ENCODE results near the gene KLRB1.

The KLRB1 gene

DNA sequence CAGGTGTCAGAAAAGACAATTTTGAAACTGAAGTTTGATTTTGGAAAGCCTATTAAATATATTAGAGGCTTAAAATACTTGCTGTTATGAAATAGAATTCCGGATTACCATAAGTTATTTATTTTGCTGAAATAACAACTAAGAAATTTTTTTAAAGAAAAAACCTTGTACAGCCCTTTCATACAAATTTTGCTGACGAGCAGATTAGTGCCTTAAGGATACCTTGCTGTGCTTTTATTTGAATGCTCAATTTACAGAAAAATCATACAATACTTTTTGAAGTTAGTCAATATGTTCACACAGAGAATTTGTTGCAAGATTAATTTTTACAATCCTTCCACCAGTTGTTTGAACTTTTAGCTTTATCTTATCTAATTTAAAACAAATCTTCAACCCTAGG lies 32.3 kb upstream of the KLRB1 start:
- TF ChIP-seq, protein P1, sequence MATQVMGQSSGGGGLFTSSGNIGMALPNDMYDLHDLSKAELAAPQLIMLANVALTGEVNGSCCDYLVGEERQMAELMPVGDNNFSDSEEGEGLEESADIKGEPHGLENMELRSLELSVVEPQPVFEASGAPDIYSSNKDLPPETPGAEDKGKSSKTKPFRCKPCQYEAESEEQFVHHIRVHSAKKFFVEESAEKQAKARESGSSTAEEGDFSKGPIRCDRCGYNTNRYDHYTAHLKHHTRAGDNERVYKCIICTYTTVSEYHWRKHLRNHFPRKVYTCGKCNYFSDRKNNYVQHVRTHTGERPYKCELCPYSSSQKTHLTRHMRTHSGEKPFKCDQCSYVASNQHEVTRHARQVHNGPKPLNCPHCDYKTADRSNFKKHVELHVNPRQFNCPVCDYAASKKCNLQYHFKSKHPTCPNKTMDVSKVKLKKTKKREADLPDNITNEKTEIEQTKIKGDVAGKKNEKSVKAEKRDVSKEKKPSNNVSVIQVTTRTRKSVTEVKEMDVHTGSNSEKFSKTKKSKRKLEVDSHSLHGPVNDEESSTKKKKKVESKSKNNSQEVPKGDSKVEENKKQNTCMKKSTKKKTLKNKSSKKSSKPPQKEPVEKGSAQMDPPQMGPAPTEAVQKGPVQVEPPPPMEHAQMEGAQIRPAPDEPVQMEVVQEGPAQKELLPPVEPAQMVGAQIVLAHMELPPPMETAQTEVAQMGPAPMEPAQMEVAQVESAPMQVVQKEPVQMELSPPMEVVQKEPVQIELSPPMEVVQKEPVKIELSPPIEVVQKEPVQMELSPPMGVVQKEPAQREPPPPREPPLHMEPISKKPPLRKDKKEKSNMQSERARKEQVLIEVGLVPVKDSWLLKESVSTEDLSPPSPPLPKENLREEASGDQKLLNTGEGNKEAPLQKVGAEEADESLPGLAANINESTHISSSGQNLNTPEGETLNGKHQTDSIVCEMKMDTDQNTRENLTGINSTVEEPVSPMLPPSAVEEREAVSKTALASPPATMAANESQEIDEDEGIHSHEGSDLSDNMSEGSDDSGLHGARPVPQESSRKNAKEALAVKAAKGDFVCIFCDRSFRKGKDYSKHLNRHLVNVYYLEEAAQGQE (IDR thresholded peaks at IDR 0.05; ENCODE audit: insufficient read depth in 1 of 2, low read depth in 2 of 2, low read length in 2 of 2): no peak
- TF ChIP-seq TAF1 (IDR thresholded peaks at IDR 0.05; ENCODE audit: borderline replicate concordance, insufficient read depth, low read length): no peak
- no peak for TF ChIP-seq SIN3A (IDR thresholded peaks at IDR 0.05; ENCODE audit: borderline replicate concordance, insufficient read depth, low read length)
- TF ChIP-seq POLR2AphosphoS5 (IDR thresholded peaks at IDR 0.05; ENCODE audit: low read depth, low read length): no peak
- no peak for TF ChIP-seq FOXP2 (optimal IDR thresholded peaks at IDR 0.05; ENCODE audit: borderline replicate concordance, extremely low read depth, extremely low read length, insufficient read depth)

DNA sequence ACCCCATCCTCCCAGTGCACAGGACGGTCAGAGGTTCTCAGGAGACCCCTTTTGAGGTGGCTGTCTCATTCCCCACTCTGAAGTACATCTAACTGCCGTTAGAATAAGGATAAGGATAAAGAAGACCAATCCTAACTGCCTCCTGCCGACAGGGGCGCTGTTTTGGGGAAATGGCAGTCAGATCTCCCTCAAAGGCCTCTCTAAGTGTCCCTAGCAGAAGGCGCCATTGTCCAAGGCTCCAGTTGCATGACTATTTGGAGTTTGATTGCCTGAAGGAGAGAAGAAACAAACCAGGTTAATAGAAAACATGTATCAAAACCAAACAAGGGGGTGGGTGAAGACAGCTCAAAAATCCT lies 29.1 kb upstream of the KLRB1 start:
- TF ChIP-seq, protein P1 (IDR thresholded peaks at IDR 0.05; ENCODE audit: insufficient read depth in 1 of 2, low read depth in 2 of 2, low read length in 2 of 2): no peak
- TF ChIP-seq FOXP2 (optimal IDR thresholded peaks at IDR 0.05; ENCODE audit: borderline replicate concordance, extremely low read depth, extremely low read length, insufficient read depth) (no peak), SIN3A (IDR thresholded peaks at IDR 0.05; ENCODE audit: borderline replicate concordance, insufficient read depth, low read length) (no peak), TAF1 (IDR thresholded peaks at IDR 0.05; ENCODE audit: borderline replicate concordance, insufficient read depth, low read length) (no peak), POLR2AphosphoS5 (IDR thresholded peaks at IDR 0.05; ENCODE audit: low read depth, low read length) (no peak)

DNA sequence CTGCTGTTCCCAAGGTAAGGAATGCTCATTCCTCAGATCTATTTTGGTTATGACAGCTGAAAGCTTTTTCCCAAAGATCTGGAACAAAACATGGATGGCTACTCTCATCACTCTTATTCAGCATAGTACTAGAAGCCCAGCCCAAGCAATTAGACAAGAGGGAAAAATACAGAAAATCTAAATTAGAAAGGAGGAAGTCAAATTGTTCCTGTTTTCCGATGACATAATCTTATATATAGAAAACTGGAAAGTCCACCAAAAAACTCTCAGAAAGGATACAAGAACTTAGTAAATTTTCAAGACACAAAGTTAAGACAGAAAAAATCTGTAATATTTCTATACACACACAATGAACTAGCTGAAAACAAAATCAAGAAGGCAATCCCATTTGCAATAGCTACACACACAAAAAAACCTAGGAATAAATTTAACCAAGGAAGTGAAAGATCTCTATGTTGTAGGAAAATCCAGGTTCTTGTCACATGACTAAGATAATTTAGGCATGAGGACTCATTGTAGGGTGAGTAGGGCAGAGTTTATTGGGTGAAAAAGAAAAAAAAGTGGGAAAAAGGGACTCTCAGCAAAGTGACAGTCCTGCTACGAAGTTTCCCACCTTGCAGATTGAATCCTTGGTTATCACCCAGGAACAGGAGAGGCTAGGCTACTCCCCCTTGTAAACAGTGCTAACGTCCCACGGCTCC lies 28.6 kb upstream of the KLRB1 start:
- TF ChIP-seq, protein P1 (IDR thresholded peaks at IDR 0.05; ENCODE audit: insufficient read depth in 1 of 2, low read depth in 2 of 2, low read length in 2 of 2): no peak
- TF ChIP-seq POLR2AphosphoS5 (IDR thresholded peaks at IDR 0.05; ENCODE audit: low read depth, low read length): no peak
- no peak for TF ChIP-seq TAF1 (IDR thresholded peaks at IDR 0.05; ENCODE audit: borderline replicate concordance, insufficient read depth, low read length)
- no peak for TF ChIP-seq FOXP2 (optimal IDR thresholded peaks at IDR 0.05; ENCODE audit: borderline replicate concordance, extremely low read depth, extremely low read length, insufficient read depth)
- TF ChIP-seq SIN3A (IDR thresholded peaks at IDR 0.05; ENCODE audit: borderline replicate concordance, insufficient read depth, low read length): no peak

DNA sequence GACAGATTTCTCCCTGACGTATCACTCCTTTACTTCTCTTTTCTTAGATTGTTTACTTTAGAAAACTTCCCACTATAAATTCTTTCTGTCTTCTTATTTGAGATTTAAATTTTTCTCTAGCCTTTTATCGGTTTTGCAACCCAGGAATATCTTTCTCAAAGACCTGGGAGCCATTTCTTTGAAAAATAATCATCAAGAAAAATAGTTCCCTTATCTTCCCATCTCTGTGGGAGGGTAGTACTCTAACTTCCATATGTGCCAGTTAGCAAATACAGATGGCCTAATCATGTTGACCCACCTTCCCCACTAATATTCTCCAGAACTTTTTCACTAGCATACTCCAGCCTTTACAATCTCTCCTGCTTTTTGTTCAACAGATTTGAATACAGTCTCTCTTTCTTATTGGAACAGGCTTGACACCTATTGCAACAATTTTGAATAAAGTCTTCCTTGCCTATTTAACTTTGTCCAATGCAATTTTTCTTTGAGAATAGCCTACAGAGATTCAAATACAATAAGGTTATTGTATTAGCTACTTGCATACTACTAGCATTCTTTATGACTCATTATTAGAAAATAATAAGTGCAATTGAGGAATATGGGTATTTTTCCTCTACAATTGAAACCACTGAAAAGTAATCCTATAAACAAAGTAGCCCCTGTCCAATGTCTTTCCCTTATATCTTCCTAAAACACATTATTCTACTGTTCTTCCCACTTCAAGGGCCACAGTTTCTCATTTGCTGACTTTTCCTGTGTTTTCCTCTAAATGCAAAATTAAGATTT lies 27.4 kb upstream of the KLRB1 start:
- TF ChIP-seq TAF1 (IDR thresholded peaks at IDR 0.05; ENCODE audit: borderline replicate concordance, insufficient read depth, low read length) (no peak), SIN3A (IDR thresholded peaks at IDR 0.05; ENCODE audit: borderline replicate concordance, insufficient read depth, low read length) (no peak), FOXP2 (optimal IDR thresholded peaks at IDR 0.05; ENCODE audit: borderline replicate concordance, extremely low read depth, extremely low read length, insufficient read depth) (no peak), POLR2AphosphoS5 (IDR thresholded peaks at IDR 0.05; ENCODE audit: low read depth, low read length) (no peak)
- TF ChIP-seq, protein P1 (IDR thresholded peaks at IDR 0.05; ENCODE audit: insufficient read depth in 1 of 2, low read depth in 2 of 2, low read length in 2 of 2): no peak
